ENCODE data around the gene SLC35D3.
"Not testable (repeated sequence)": the region's sequence is repeated elsewhere in the genome, so short reads cannot be mapped to it uniquely, and the experiment has no call there.

The SLC35D3 gene

GRCh38 chr6:136968837-136969236 is 46.7 kb downstream of the SLC35D3 start:
- DNase-seq, result no peak

GRCh38 chr6:136969433-136969832 is 47.3 kb downstream of the SLC35D3 start:
- DNase-seq, result no peak

- no peak for DNase-seq
Measured at GRCh38 chr6:136969930-136970329, 47.8 kb downstream of the SLC35D3 start.

GRCh38 chr6:136971609-136972008 is 49.5 kb downstream of the SLC35D3 start:
- no peak for DNase-seq

- DNase-seq, result not testable (repeated sequence)
Measured at GRCh38 chr6:136973781-136974180, 51.7 kb downstream of the SLC35D3 start.

Data from NCI-H2107 (cell line).